ENCODE measurements around the gene MYH10.

MYH10 gene

DNA sequence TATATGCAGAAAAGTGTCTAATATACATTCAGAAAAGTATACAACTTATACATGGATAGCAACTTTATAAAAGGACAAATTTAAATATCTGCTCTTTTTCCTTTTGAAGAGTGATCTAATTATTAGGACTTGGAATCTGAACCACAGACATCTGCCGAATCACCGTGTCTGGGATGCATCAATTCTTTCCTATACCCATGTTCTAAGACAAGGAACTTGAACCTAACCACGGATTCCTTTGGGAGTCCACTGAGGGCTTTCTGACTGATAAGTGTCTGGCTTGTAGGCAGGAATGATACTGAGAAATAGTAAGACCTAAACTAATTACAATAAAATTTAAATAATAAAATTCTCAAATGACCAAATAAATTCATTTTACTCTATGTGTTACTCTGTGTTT lies 140.7 kb downstream of the MYH10 start:
- peaks cover 32% of the 10 kb centered on the region for H3K36me3 ChIP-seq (ENCODE audit: control insufficient read depth, insufficient read depth, low read length, severe bottlenecking)
- no peak for DNase-seq (ENCODE audit: low read depth)
- H3K9ac ChIP-seq (ENCODE audit: low read length): no peak overlapping the region
- peaks cover 3% of the 10 kb centered on the region for H3K4me1 ChIP-seq (ENCODE audit: control insufficient read depth, insufficient read depth, low read length)
- H3K4me3 ChIP-seq (ENCODE audit: low read length): no peak overlapping the region
- H3K27me3 ChIP-seq (replicated peaks; ENCODE audit: control insufficient read depth, insufficient read depth, low read length): no peaks in the 10 kb centered on the region
- peaks cover 1% of the 10 kb centered on the region for H3K9me3 ChIP-seq (ENCODE audit: control insufficient read depth, low read length)

DNA sequence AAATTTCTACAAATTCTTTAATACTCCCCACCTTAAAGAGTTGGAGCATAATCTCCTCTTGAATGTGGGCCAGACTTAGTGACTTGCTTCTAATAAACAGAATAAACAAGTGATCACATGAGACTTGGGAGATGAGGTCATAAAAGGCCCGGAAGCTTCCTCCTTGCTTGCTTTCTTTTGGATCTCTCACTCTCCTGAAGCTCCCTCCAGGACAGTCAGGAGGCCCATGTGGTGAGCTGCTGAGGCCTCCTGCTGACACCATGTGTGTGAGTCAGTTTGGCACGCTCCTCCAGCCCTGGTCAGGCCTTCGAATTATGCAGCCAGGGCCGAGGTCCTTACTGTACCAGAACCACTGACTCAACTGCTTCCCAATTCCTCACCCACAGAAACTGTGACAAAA lies 141.6 kb downstream of the MYH10 start:
- DNase-seq (ENCODE audit: low read depth): peak; percentile 69
- Histone ChIP-seq H3K36me3 (ENCODE audit: control insufficient read depth, insufficient read depth, low read length, severe bottlenecking) (peaks cover 41% of the 10 kb centered on the region), H3K9me3 (ENCODE audit: control insufficient read depth, low read length) (peaks cover 11% of the 10 kb centered on the region), H3K4me1 (ENCODE audit: control insufficient read depth, insufficient read depth, low read length) (peaks cover 3% of the 10 kb centered on the region), H3K9ac (ENCODE audit: low read length) (no peak overlapping the region), H3K4me3 (ENCODE audit: low read length) (no peak overlapping the region), H3K27me3 (replicated peaks; ENCODE audit: control insufficient read depth, insufficient read depth, low read length) (no peaks in the 10 kb centered on the region)

GRCh38 chr17:8488491-8488890 lies 142.0 kb downstream of the MYH10 start:
- Histone ChIP-seq H3K9me3 (ENCODE audit: control insufficient read depth, low read length) (peaks cover 11% of the 10 kb centered on the region), H3K36me3 (ENCODE audit: control insufficient read depth, insufficient read depth, low read length, severe bottlenecking) (peaks cover 43% of the 10 kb centered on the region), H3K9ac (ENCODE audit: low read length) (no peak overlapping the region), H3K4me1 (ENCODE audit: control insufficient read depth, insufficient read depth, low read length) (peaks cover 3% of the 10 kb centered on the region), H3K27me3 (replicated peaks; ENCODE audit: control insufficient read depth, insufficient read depth, low read length) (no peaks in the 10 kb centered on the region), H3K4me3 (ENCODE audit: low read length) (no peak overlapping the region)
- no peak for DNase-seq (ENCODE audit: low read depth)

DNA sequence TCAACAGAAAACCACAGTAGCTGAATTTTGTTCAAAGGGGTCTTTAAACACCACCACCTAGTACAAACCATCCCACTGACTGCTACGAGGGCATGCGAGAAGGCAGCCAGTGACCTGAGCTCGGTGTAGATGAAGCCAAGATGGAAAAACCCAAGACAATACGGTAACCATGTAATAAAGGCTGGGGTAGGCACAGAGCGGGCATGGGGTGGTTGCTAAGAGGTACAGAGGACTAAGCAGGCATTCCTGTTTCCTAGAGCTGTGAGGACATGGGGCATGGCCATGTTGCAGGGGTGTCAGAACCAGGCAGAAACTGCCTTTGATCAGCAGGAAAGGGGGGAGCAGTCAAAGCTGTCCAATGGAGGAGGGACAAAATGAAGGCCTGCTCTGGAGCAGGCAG lies 142.8 kb downstream of the MYH10 start:
- H3K4me1 ChIP-seq (ENCODE audit: control insufficient read depth, insufficient read depth, low read length): peaks cover 3% of the 10 kb centered on the region
- DNase-seq (ENCODE audit: low read depth): no peak
- H3K9me3 ChIP-seq (ENCODE audit: control insufficient read depth, low read length): peaks cover 11% of the 10 kb centered on the region
- no peak overlapping the region for H3K4me3 ChIP-seq (ENCODE audit: low read length)
- H3K9ac ChIP-seq (ENCODE audit: low read length): no peak overlapping the region
- H3K36me3 ChIP-seq (ENCODE audit: control insufficient read depth, insufficient read depth, low read length, severe bottlenecking): peaks cover 48% of the 10 kb centered on the region
- no peaks in the 10 kb centered on the region for H3K27me3 ChIP-seq (replicated peaks; ENCODE audit: control insufficient read depth, insufficient read depth, low read length)

DNA sequence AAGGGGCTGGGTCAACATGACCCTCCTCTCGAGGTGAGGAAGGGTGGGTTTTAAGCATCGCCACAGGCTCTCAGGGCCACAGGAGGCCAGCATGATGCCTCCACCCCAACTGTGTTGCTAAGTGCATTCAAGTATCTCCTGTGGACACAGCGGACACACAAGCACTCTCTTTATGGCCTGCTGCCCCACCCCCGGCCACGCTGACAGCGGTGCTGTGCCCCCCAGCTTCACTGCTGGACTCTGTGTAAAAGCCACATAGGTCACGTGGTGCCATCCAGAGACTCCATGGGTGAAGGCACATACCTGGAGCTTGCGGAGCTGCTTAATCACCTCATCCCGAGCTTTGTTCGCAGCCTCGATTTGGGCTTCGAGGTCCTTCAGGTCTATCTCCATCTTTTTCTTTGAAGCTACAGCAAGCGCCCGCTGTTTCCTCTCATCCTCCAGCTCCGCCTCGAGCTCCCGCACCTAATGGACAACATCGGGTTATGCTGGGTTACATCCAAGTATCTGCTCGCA lies 143.3 kb downstream of the MYH10 start:
- no peaks in the 10 kb centered on the region for H3K27me3 ChIP-seq (replicated peaks; ENCODE audit: control insufficient read depth, insufficient read depth, low read length)
- peaks cover 46% of the 10 kb centered on the region for H3K36me3 ChIP-seq (ENCODE audit: control insufficient read depth, insufficient read depth, low read length, severe bottlenecking)

GRCh38 chr17:8485491-8485890 lies 145.0 kb downstream of the MYH10 start:
- DNase-seq (ENCODE audit: low read depth): no peak
- H3K9me3 ChIP-seq (ENCODE audit: control insufficient read depth, low read length): peaks cover 11% of the 10 kb centered on the region
- H3K4me1 ChIP-seq (ENCODE audit: control insufficient read depth, insufficient read depth, low read length): peaks cover 4% of the 10 kb centered on the region
- no peak overlapping the region for H3K9ac ChIP-seq (ENCODE audit: low read length)
- no peaks in the 10 kb centered on the region for H3K27me3 ChIP-seq (replicated peaks; ENCODE audit: control insufficient read depth, insufficient read depth, low read length)
- H3K4me3 ChIP-seq (ENCODE audit: low read length): no peak overlapping the region
- peaks cover 39% of the 10 kb centered on the region for H3K36me3 ChIP-seq (ENCODE audit: control insufficient read depth, insufficient read depth, low read length, severe bottlenecking)

More for the DNA sequence above, 143.3 kb downstream of the MYH10 start:
- H3K4me1 ChIP-seq (ENCODE audit: control insufficient read depth, insufficient read depth, low read length): peaks cover 3% of the 10 kb centered on the region
- no peak overlapping the region for H3K9ac ChIP-seq (ENCODE audit: low read length)
- no peak overlapping the region for H3K4me3 ChIP-seq (ENCODE audit: low read length)
- no peak for DNase-seq (ENCODE audit: low read depth)
- H3K9me3 ChIP-seq (ENCODE audit: control insufficient read depth, low read length): peaks cover 11% of the 10 kb centered on the region

- Histone ChIP-seq H3K4me1 (ENCODE audit: control insufficient read depth, insufficient read depth, low read length) (peaks cover 14% of the 10 kb centered on the region), H3K4me3 (ENCODE audit: low read length) (no peak overlapping the region), H3K27me3 (replicated peaks; ENCODE audit: control insufficient read depth, insufficient read depth, low read length) (no peaks in the 10 kb centered on the region), H3K9ac (ENCODE audit: low read length) (no peak overlapping the region), H3K36me3 (ENCODE audit: control insufficient read depth, insufficient read depth, low read length, severe bottlenecking) (peaks cover 39% of the 10 kb centered on the region), H3K9me3 (ENCODE audit: control insufficient read depth, low read length) (peaks cover 11% of the 10 kb centered on the region)
- no peak for DNase-seq (ENCODE audit: low read depth)
These were observed 146.1 kb downstream of the MYH10 start for GRCh38 chr17:8484465-8484864.

GRCh38 chr17:8482546-8482945 lies 148.0 kb downstream of the MYH10 start:
- peaks cover 17% of the 10 kb centered on the region for H3K4me1 ChIP-seq (ENCODE audit: control insufficient read depth, insufficient read depth, low read length)
- no peak overlapping the region for H3K4me3 ChIP-seq (ENCODE audit: low read length)
- H3K9me3 ChIP-seq (ENCODE audit: control insufficient read depth, low read length): peaks cover 11% of the 10 kb centered on the region
- peaks cover 41% of the 10 kb centered on the region for H3K36me3 ChIP-seq (ENCODE audit: control insufficient read depth, insufficient read depth, low read length, severe bottlenecking)
- H3K9ac ChIP-seq (ENCODE audit: low read length): no peak overlapping the region
- DNase-seq (ENCODE audit: low read depth): no peak
- H3K27me3 ChIP-seq (replicated peaks; ENCODE audit: control insufficient read depth, insufficient read depth, low read length): no peaks in the 10 kb centered on the region

DNA sequence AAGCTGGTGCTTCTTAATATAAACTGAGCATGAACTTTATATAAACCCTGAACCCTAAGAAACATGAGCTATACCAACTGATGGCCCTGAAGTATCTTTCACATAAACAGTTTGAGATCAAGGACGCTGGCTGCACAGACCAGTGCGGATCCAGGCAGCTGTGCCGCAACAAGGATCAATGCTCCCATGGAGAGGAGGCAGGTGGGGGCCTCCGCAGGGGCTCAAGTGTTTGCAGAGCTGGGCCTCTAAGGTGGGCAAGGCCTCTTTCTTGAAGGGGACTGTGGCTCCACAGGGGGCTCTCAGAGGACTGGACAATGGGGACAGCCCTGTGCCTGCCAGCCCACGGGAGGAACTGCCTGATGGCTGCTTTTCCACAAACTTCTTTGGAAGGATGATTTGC lies 148.8 kb downstream of the MYH10 start:
- H3K4me3 ChIP-seq (ENCODE audit: low read length): no peak overlapping the region
- H3K27me3 ChIP-seq (replicated peaks; ENCODE audit: control insufficient read depth, insufficient read depth, low read length): no peaks in the 10 kb centered on the region
- H3K9ac ChIP-seq (ENCODE audit: low read length): no peak overlapping the region
- H3K4me1 ChIP-seq (ENCODE audit: control insufficient read depth, insufficient read depth, low read length): peaks cover 17% of the 10 kb centered on the region
- peaks cover 11% of the 10 kb centered on the region for H3K9me3 ChIP-seq (ENCODE audit: control insufficient read depth, low read length)
- no peak for DNase-seq (ENCODE audit: low read depth)
- H3K36me3 ChIP-seq (ENCODE audit: control insufficient read depth, insufficient read depth, low read length, severe bottlenecking): peaks cover 43% of the 10 kb centered on the region

GRCh38 chr17:8481089-8481488 lies 149.4 kb downstream of the MYH10 start:
- H3K4me1 ChIP-seq (ENCODE audit: control insufficient read depth, insufficient read depth, low read length): peaks cover 17% of the 10 kb centered on the region
- H3K9ac ChIP-seq (ENCODE audit: low read length): no peak overlapping the region
- peaks cover 11% of the 10 kb centered on the region for H3K9me3 ChIP-seq (ENCODE audit: control insufficient read depth, low read length)
- H3K27me3 ChIP-seq (replicated peaks; ENCODE audit: control insufficient read depth, insufficient read depth, low read length): no peaks in the 10 kb centered on the region
- H3K4me3 ChIP-seq (ENCODE audit: low read length): no peak overlapping the region
- peaks cover 49% of the 10 kb centered on the region for H3K36me3 ChIP-seq (ENCODE audit: control insufficient read depth, insufficient read depth, low read length, severe bottlenecking)
- no peak for DNase-seq (ENCODE audit: low read depth)

GRCh38 chr17:8480011-8480976 lies 150.2 kb downstream of the MYH10 start:
- Histone ChIP-seq H3K4me1 (ENCODE audit: control insufficient read depth, insufficient read depth, low read length) (peaks cover 17% of the 10 kb centered on the region), H3K27me3 (replicated peaks; ENCODE audit: control insufficient read depth, insufficient read depth, low read length) (no peaks in the 10 kb centered on the region), H3K36me3 (ENCODE audit: control insufficient read depth, insufficient read depth, low read length, severe bottlenecking) (peaks cover 57% of the 10 kb centered on the region), H3K9ac (ENCODE audit: low read length) (peak overlapping the region; percentile 25), H3K4me3 (ENCODE audit: low read length) (peak overlapping the region; percentile 37), H3K9me3 (ENCODE audit: control insufficient read depth, low read length) (peaks cover 11% of the 10 kb centered on the region)
- no peak for DNase-seq (ENCODE audit: low read depth)
